K562 (cell line): Measurements from ENCODE around the gene CNOT2. TPM values are rescaled to one million over a fixed set of nuclear protein-coding genes. Genes with fewer than 3 reads are reported as not detected.

Source experiments
- ATAC-seq: fragments of 200-7000 bp; cut with Tn5 transposase; 3 replicates; pipeline ENCODE4 v1.9.1; 2020; ENCODE audit warnings: moderate library complexity
- BruUV-seq: library from RNA; stranded (reverse); fragments of 400-500 nt; replicated peaks from 2 replicates; lab custom pipeline; 2021; lab: Mats Ljungman, UMichigan
- CTCF ChIA-PET: fragments of 300-600 bp; formaldehyde crosslinking; extraction: SDS; loops from one replicate; lab custom pipeline; 2021; ENCODE audit warnings: low intra/inter-chr PET ratio; lab: Yijun Ruan, JAX
- POLR2A ChIA-PET: fragments of 300-600, 350-650 bp; sonication (Branson Sonifier 250); formaldehyde crosslinking; extraction: SDS; loops from one replicate; lab custom pipeline; 2021; ENCODE audit warnings: antibody characterized with exemption, inconsistent platforms; lab: Yijun Ruan, JAX
- DNase-seq, 4 experiments: peaks; one replicate each; pipeline versions ENCODE4 v3.0.0 to v3.0.0-alpha.2; 2011 to 2018; ENCODE audit warnings: low spot score in 3 of 4, mixed read lengths in 3 of 4; ENCODE audit errors: extremely low read depth in 1 of 4
- FAIRE-seq: peaks from 2 replicates; lab custom pipeline; 2011; peaks lifted over from hg19 to GRCh38; lab: Jason Lieb, UNC
- H2AFZ ChIP-seq: 2 replicates; pipeline ENCODE4 v1.6.0; 2011; ENCODE audit warnings: low read depth, low read length, control low read depth, inconsistent platforms
- H3K27ac ChIP-seq: fragments of 200-600 bp; 3 replicates; pipeline ENCODE4 v1.8.0; 2011; ENCODE audit warnings: low read depth, mild to moderate bottlenecking, control low read depth, inconsistent platforms, low read length, moderate library complexity, mixed read lengths; ENCODE audit errors: extremely low read depth
- H3K27me3 ChIP-seq, 2 experiments: fragments of 300-600 bp in 1 of 2; 2 replicates in 1 of 2; 3 replicates in 1 of 2; pipeline versions ENCODE4 v1.6.0 to v1.8.0; 2011; ENCODE audit warnings: inconsistent platforms in 2 of 2, low read length in 2 of 2, mild to moderate bottlenecking in 1 of 2, mixed read lengths in 1 of 2, moderate library complexity in 1 of 2; ENCODE audit not compliant: control insufficient read depth in 2 of 2, insufficient read depth in 2 of 2
- H3K36me3 ChIP-seq: fragments of 300-600 bp; 3 replicates; pipeline ENCODE4 v1.8.0; 2011; ENCODE audit warnings: mild to moderate bottlenecking, low read length, inconsistent platforms; ENCODE audit not compliant: control insufficient read depth, insufficient read depth
- H3K4me1 ChIP-seq, 2 experiments: fragments of 200-600 bp in 1 of 2; replicated peaks in 1 of 2; 2 replicates in 1 of 2; 3 replicates in 1 of 2; pipeline versions ENCODE4 v1.5.1 to v1.8.0; 2011; ENCODE audit warnings: inconsistent platforms in 2 of 2, low read length in 2 of 2, mild to moderate bottlenecking in 1 of 2, mixed read lengths in 1 of 2, moderate library complexity in 1 of 2; ENCODE audit not compliant: control insufficient read depth in 2 of 2, insufficient read depth in 2 of 2
- H3K4me2 ChIP-seq: 2 replicates; pipeline ENCODE4 v1.6.1; 2011; ENCODE audit warnings: low read length, control low read depth, inconsistent platforms, mixed read lengths; ENCODE audit not compliant: insufficient read depth
- H3K4me3 ChIP-seq: fragments of 200-600 bp; sonication (generic), shearing (Covaris generic); 2 replicates; pipeline ENCODE4 v1.5.1; 2016; ENCODE audit warnings: control low read depth, inconsistent platforms
- H3K79me2 ChIP-seq: fragments of 200-600 bp; 3 replicates; pipeline ENCODE4 v1.8.0; 2011; ENCODE audit warnings: low read length, inconsistent platforms; ENCODE audit not compliant: control insufficient read depth, insufficient read depth
- H3K9ac ChIP-seq, 2 experiments: 2 replicates each; pipeline versions ENCODE4 v1.6.0 to v1.6.1; 2011; ENCODE audit warnings: low read depth in 2 of 2, low read length in 2 of 2, control low read depth in 1 of 2, inconsistent platforms in 1 of 2, mild to moderate bottlenecking in 1 of 2, mixed read lengths in 1 of 2; ENCODE audit not compliant: insufficient read depth in 1 of 2
- H3K9me1 ChIP-seq: one replicate; pipeline ENCODE4 v1.6.0; 2011; ENCODE audit warnings: inconsistent platforms, mild to moderate bottlenecking, low read length, moderate library complexity; ENCODE audit not compliant: control insufficient read depth, insufficient read depth
- H3K9me3 ChIP-seq: replicated peaks from 2 replicates; pipeline ENCODE4 v1.5.1; 2011; ENCODE audit warnings: low read depth, low read length, inconsistent platforms; ENCODE audit not compliant: control insufficient read depth, insufficient read depth
- H4K20me1 ChIP-seq: replicated peaks from 2 replicates; pipeline ENCODE4 v1.6.1; 2011; ENCODE audit warnings: low read length, inconsistent platforms, mixed read lengths; ENCODE audit not compliant: control insufficient read depth, insufficient read depth
- GABPB1 ChIP-seq: sonication (generic); formaldehyde crosslinking; IDR thresholded peaks from 2 replicates; pipeline ENCODE4 v1.8.0; 2022; ENCODE audit warnings: mild to moderate bottlenecking, missing genetic modification reagents
- NR2C1 ChIP-seq, 2 experiments: fragments of 450-650 bp; IDR thresholded peaks; 2 replicates each; pipeline ENCODE4 v1.6.1; 2017; ENCODE audit warnings: mild to moderate bottlenecking in 2 of 2, antibody characterized with exemption in 1 of 2, inconsistent platforms in 1 of 2, missing compliant biosample characterization in 1 of 2, missing genetic modification characterization in 1 of 2
- RREB1 ChIP-seq: fragments of 250-450 bp; sonication (Bioruptor Pico); IDR thresholded peaks from 2 replicates; pipeline ENCODE4 v1.4.0; 2020
- UBTF ChIP-seq, 2 experiments: IDR thresholded peaks; 2 replicates each; pipeline ENCODE4 v1.6.1; 2012; ENCODE audit warnings: improper control_type of control experiment in 2 of 2, low read depth in 2 of 2, low read length in 2 of 2, borderline replicate concordance in 1 of 2
- ZMIZ1 ChIP-seq, 2 experiments: fragments of 150-350 bp in 1 of 2; IDR thresholded peaks; 2 replicates each; pipeline ENCODE4 v1.6.1; 2012 to 2016; ENCODE audit warnings: low read depth in 2 of 2, low read length in 2 of 2, mild to moderate bottlenecking in 1 of 2, moderate library complexity in 1 of 2
- ZNF668 ChIP-seq: fragments of 250-450 bp; sonication (Bioruptor Pico); IDR thresholded peaks from 2 replicates; pipeline ENCODE4 v1.8.0; 2022; ENCODE audit warnings: mild to moderate bottlenecking, inconsistent platforms
- WGBS: fragments of 100-300 bp; shearing (Covaris generic); methylation state at CpG from one replicate; pipeline ENCODE4 v1.1.6; 2016; ENCODE audit warnings: low coverage, mixed read lengths; ENCODE audit not compliant: insufficient coverage; ENCODE audit errors: missing lambda C conversion rate; 5-methylcytosine and 5-hydroxymethylcytosine counted together
- in situ Hi-C: fragments of 300-500 bp; cut with MboI; formaldehyde crosslinking; loops from 4 replicates; pipeline ENCODE4 v1.15.0; 2018; ENCODE audit warnings: inconsistent platforms, mixed read lengths
- intact Hi-C: fragments of 100-400 bp; cut with micrococcal nuclease; formaldehyde crosslinking; loops from 2 replicates; pipeline ENCODE4 v1.14.2; 2022
- polyA plus RNA-seq, 8 experiments: library from polyadenylated mRNA; depleted of rRNA in 4 of 8; stranded (reverse) in 5 of 8; unstranded in 3 of 8; fragments of >200 nt; fragmentation: Nextera tagmentation in 2 of 8; fragmentation: Illumina TruSeq in 1 of 8; extraction: Ambion mirVana in 2 of 8; extraction: Trizol in 1 of 8; gene quantifications; 2 replicates each; pipeline versions ENCODE4 v1.2.1 to v1.2.3, GENCODE V29; 2011 to 2014; ENCODE audit warnings: inconsistent platforms in 1 of 8, missing spikeins in 1 of 8
- total RNA-seq, 7 experiments: library from RNA; depleted of rRNA in 6 of 7; stranded (reverse); fragments of >200 nt in 6 of 7; fragmentation: Illumina TruSeq in 2 of 7; extraction: Trizol in 2 of 7; gene quantifications; 2 replicates each; pipeline versions ENCODE4 v1.2.1 to v1.2.3, GENCODE V29; 2011 to 2021; ENCODE audit warnings: low replicate concordance in 1 of 7

Gene CNOT2
- total and polyA plus RNA-seq, 9 of the 15 experiments (the other 6 are each of a cell fraction or from before 2014, with no cell fraction given): 43.6 to 119 (median 84.4) TPM

- no peak for ATAC-seq
- Histone ChIP-seq H3K9me3 (no peaks in the 10 kb centered on the region), H3K27me3 (no peaks in the 10 kb centered on the region), H3K4me3 (no peak overlapping the region), H3K27ac (no peak overlapping the region), H3K4me2 (no peak overlapping the region), H3K9ac (no peak overlapping the region), H3K36me3 (peaks cover 2% of the 10 kb centered on the region; the same call in 1 of the 3 replicates), H3K79me2 (peaks cover 100% of the 10 kb centered on the region), H3K9me1 (no peaks in the 10 kb centered on the region), H2AFZ (no peak overlapping the region), H3K4me1 (peaks cover 0 to 8% of the 10 kb centered on the region in 2 experiments; a peak in 2 of 5 replicates), H4K20me1 (peaks cover 5% of the 10 kb centered on the region; the same call in 1 of the 2 replicates)
- CTCF ChIA-PET: no interaction called here
- intact Hi-C loops: no loop called here
- POLR2A ChIA-PET: interaction anchor here (0.6 to 0.8 kb wide), 2 partner anchors 22 to 59 kb away, joined by 3 read pairs; no protein-coding TSS in a partner anchor
- 76% methylated on average over 2 of the region's 2 CpGs for WGBS
- no peak for FAIRE-seq
- in situ Hi-C loops: no loop called here
- DNase-seq: no peak
- BruUV-seq: no TSS peak
- TF ChIP-seq NR2C1 (IDR thresholded peaks at IDR 0.05) (no peak), NR2C1 (tag; IDR thresholded peaks at IDR 0.05) (no peak), RREB1 (CRISPR knock-in tag) (no peak), UBTF (IDR thresholded peaks at IDR 0.05; ENCODE audit: borderline replicate concordance in 1 of 2, low read depth in 2 of 2, low read length in 2 of 2) (no peak), ZNF668 (CRISPR knock-in tag) (no peak), ZMIZ1 (IDR thresholded peaks at IDR 0.05; ENCODE audit: low read depth in 2 of 2, low read length in 2 of 2) (no peak), GABPB1 (CRISPR knock-in tag) (no peak)
Observed at GRCh38 chr12:70268972-70269371, 25.7 kb downstream of the CNOT2 start.
